A673 (cell line): Measurements from ENCODE around the gene BRD7.

Experiments used
- EZH2 ChIP-seq: fragments of 200-600 bp; sonication (generic); IDR thresholded peaks from 2 replicates; pipeline ENCODE4 v1.6.1; 2017; ENCODE audit warnings: borderline replicate concordance, low read depth, mild to moderate bottlenecking, mixed read lengths, antibody characterized with exemption, low read length; ENCODE audit not compliant: poor library complexity, severe bottlenecking
- TF ChIP-seq, protein P1 (sequence below): fragments of 300-800, 200-600 bp; sonication (generic); conservative IDR thresholded peaks from 2 replicates; pipeline ENCODE4 v1.5.1; 2017; ENCODE audit warnings: low read depth, mild to moderate bottlenecking, antibody characterized with exemption, low read length, moderate library complexity, mixed read lengths

GRCh38 chr16:50386774-50387173 is 18.0 kb upstream of the BRD7 start:
- TF ChIP-seq, protein P1, sequence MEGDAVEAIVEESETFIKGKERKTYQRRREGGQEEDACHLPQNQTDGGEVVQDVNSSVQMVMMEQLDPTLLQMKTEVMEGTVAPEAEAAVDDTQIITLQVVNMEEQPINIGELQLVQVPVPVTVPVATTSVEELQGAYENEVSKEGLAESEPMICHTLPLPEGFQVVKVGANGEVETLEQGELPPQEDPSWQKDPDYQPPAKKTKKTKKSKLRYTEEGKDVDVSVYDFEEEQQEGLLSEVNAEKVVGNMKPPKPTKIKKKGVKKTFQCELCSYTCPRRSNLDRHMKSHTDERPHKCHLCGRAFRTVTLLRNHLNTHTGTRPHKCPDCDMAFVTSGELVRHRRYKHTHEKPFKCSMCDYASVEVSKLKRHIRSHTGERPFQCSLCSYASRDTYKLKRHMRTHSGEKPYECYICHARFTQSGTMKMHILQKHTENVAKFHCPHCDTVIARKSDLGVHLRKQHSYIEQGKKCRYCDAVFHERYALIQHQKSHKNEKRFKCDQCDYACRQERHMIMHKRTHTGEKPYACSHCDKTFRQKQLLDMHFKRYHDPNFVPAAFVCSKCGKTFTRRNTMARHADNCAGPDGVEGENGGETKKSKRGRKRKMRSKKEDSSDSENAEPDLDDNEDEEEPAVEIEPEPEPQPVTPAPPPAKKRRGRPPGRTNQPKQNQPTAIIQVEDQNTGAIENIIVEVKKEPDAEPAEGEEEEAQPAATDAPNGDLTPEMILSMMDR = no peak
- no peak for TF ChIP-seq EZH2
